H1 (cell line): ENCODE data around the gene BCL6B.

ENCODE experiments used
- CTCF ChIP-seq, 3 experiments: IDR thresholded peaks; 1 replicate in 2 of 3; 2 replicates in 1 of 3; pipeline versions ENCODE4 v1.5.1 to v1.6.1; 2011; ENCODE audit warnings: low read length in 3 of 3, mild to moderate bottlenecking in 3 of 3, inconsistent platforms in 2 of 3, low read depth in 1 of 3, moderate library complexity in 1 of 3; ENCODE audit not compliant: insufficient read depth in 1 of 3; ENCODE audit errors: control extremely low read depth in 1 of 3
- EGR1 ChIP-seq: IDR thresholded peaks from 2 replicates; pipeline ENCODE4 v1.6.1; 2011; ENCODE audit warnings: low read depth, low read length, borderline replicate concordance
- PHF8 ChIP-seq: fragments of 200-600 bp; sonication (generic); conservative IDR thresholded peaks from 2 replicates; pipeline ENCODE4 v1.7.1; 2012; ENCODE audit warnings: low read depth, mild to moderate bottlenecking, inconsistent platforms, low read length, moderate library complexity
- POLR2A ChIP-seq, 2 experiments: IDR thresholded peaks; 1 replicate in 1 of 2; 2 replicates in 1 of 2; pipeline ENCODE4 v1.6.1; 2011; ENCODE audit warnings: low read depth in 2 of 2, low read length in 2 of 2, mild to moderate bottlenecking in 2 of 2; ENCODE audit errors: control extremely low read depth in 1 of 2
- RFX5 ChIP-seq: IDR thresholded peaks from 2 replicates; pipeline ENCODE4 v1.6.1; 2011; ENCODE audit warnings: low read depth, low read length, improper control_type of control experiment, borderline replicate concordance
- TCF12 ChIP-seq: IDR thresholded peaks from 2 replicates; pipeline ENCODE4 v1.6.1; 2011; ENCODE audit warnings: low read depth, mild to moderate bottlenecking, low read length

DNA sequence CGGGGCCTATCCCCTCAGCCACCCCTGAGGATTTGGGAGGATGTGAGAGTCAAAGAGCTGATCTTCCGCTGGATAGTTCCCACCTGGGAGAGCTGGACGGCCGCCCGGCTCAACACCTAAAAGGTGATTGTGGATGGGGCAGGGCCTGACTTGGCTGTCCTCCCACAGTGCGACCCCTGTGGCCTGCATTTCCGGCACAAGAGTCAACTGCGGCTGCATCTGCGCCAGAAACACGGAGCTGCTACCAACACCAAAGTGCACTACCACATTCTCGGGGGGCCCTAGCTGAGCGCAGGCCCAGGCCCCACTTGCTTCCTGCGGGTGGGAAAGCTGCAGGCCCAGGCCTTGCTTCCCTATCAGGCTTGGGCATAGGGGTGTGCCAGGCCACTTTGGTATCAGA lies 4.5 kb downstream of the BCL6B start:
- TF ChIP-seq CTCF (IDR thresholded peaks at IDR 0.05; ENCODE audit: control extremely low read depth in 1 of 3, insufficient read depth in 1 of 3, low read depth in 1 of 3, low read length in 3 of 3) (no peak), TCF12 (no peak), RFX5 (no peak), POLR2A (IDR thresholded peaks at IDR 0.05; ENCODE audit: control extremely low read depth in 1 of 2, low read depth in 2 of 2, low read length in 2 of 2) (no peak), EGR1 (no peak), PHF8 (no peak)
